ENCODE data around the gene PKNOX1.
"Not testable (repeated sequence)": the region's sequence is repeated elsewhere in the genome, so short reads cannot be mapped to it uniquely, and the experiment has no call there.

The PKNOX1 gene

GRCh38 chr21:43062955-43063664 lies 88.7 kb downstream of the PKNOX1 start:
- DNase-seq, result not testable (repeated sequence)

GRCh38 chr21:43064265-43064917 lies 90.0 kb downstream of the PKNOX1 start:
- not testable (repeated sequence) for DNase-seq

GRCh38 chr21:43065991-43066390 lies 91.6 kb downstream of the PKNOX1 start:
- DNase-seq, result not testable (repeated sequence)

GRCh38 chr21:43066690-43067089 lies 92.3 kb downstream of the PKNOX1 start:
- not testable (repeated sequence) for DNase-seq

GRCh38 chr21:43068065-43068464 lies 93.7 kb downstream of the PKNOX1 start:
- not testable (repeated sequence) for DNase-seq

- DNase-seq, result not testable (repeated sequence)
Measured at GRCh38 chr21:43069682-43070081, 95.3 kb downstream of the PKNOX1 start.

- not testable (repeated sequence) for DNase-seq
Measured at GRCh38 chr21:43072742-43073141, 98.4 kb downstream of the PKNOX1 start.

GRCh38 chr21:43074401-43075169 lies 100.2 kb downstream of the PKNOX1 start:
- DNase-seq, result not testable (repeated sequence)

GRCh38 chr21:43075170-43076022 lies 101.0 kb downstream of the PKNOX1 start, which contains the start of gene CBS:
Gene CBS (minus strand): TSS chr21:43075835. CDS start chr21:43072193, 3,642 bp downstream.
- not testable (repeated sequence) for DNase-seq

GRCh38 chr21:43076023-43076637 lies 101.8 kb downstream of the PKNOX1 start:
- not testable (repeated sequence) for DNase-seq

GRCh38 chr21:43076643-43077042 lies 102.3 kb downstream of the PKNOX1 start:
- DNase-seq, result not testable (repeated sequence)

- not testable (repeated sequence) for DNase-seq
Measured at GRCh38 chr21:43082587-43083300, 108.4 kb downstream of the PKNOX1 start.

Data from effector CD8-positive, alpha-beta T cell (primary cell).